Erythroblast (primary cell): ENCODE measurements around the gene CST7.
"Not testable (repeated sequence)": the region's sequence is repeated elsewhere in the genome, so short reads cannot be mapped to it uniquely, and the experiment has no call there.

Source experiments
- DNase-seq, 2 experiments: peaks; one replicate each; lab custom pipeline; 2025; lab: John Stamatoyannopoulos, UW
- GATA1 ChIP-seq: IDR thresholded peaks from 2 replicates; pipeline ENCODE4 v1.6.1; 2011; ENCODE audit warnings: low read depth, mild to moderate bottlenecking, control low read depth, low read length, moderate library complexity
- POLR2A ChIP-seq: IDR thresholded peaks from 2 replicates; pipeline ENCODE4 v1.6.1; 2011; ENCODE audit warnings: mild to moderate bottlenecking, low read length

Gene CST7

DNA sequence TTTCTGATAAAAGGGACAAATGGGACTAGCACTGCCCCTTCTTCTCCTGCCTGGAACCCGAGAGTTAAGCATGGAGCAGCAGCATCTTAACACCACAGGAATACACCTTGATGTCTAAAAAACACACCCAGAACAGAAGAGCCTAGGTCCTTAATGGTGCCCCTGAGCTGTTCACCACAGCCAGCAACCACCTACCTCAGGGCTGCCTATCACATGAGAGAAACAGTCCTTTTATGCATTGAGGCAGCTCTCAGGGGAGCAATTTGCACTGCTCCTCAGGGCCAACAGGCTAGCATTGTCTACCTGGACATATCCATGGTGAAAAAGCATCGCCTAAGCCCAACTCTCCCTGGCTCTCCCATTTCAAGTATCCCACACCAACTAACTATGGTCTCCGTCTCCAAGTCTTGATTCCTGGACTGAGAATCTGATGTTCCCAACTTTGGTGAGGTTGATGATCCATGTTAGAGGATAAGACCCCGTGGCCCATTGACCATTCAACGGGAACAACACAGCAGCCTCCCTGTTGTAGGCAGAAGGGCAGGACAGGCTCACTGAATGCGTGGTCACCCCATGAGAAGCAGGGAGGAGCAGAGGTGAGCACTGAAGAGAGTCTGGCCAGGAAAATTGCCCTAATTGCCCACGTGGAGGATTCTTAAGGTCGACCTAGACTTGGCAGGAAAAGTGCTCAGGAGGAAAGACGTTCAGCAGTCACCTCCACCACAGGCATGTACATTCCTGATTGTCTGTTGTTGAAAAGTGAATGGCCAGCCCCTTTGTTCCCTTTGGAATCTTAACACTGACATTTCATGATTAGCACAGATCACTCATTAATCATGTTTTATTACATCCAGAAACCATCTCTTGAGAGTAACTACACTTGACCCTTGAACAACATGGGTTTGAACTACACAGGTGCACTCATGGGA, 47.6 kb downstream of the CST7 start:
- DNase-seq: no peak
- TF ChIP-seq GATA1: no peak
- TF ChIP-seq POLR2A: no peak

DNA sequence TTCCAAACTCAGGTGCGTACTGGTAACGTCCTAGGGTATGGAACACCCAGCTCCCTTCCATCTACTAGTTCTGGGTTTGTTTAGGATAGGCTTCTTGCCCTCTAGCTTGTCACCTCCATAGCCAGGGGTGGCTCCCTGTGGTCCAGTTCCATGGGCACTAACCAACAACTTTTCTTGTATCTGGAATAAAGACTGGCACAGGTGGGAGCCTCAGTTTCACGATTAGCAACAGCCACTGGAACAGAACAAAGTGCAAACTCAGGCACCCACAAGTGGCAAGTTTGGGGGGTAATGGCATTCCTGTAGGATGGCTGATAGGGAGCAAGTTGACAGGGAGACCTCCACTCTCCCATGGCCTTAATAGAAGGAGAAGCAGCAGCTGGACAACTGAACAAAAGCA, 49.1 kb downstream of the CST7 start:
- DNase-seq: no peak
- TF ChIP-seq POLR2A: no peak
- TF ChIP-seq GATA1: no peak

DNA sequence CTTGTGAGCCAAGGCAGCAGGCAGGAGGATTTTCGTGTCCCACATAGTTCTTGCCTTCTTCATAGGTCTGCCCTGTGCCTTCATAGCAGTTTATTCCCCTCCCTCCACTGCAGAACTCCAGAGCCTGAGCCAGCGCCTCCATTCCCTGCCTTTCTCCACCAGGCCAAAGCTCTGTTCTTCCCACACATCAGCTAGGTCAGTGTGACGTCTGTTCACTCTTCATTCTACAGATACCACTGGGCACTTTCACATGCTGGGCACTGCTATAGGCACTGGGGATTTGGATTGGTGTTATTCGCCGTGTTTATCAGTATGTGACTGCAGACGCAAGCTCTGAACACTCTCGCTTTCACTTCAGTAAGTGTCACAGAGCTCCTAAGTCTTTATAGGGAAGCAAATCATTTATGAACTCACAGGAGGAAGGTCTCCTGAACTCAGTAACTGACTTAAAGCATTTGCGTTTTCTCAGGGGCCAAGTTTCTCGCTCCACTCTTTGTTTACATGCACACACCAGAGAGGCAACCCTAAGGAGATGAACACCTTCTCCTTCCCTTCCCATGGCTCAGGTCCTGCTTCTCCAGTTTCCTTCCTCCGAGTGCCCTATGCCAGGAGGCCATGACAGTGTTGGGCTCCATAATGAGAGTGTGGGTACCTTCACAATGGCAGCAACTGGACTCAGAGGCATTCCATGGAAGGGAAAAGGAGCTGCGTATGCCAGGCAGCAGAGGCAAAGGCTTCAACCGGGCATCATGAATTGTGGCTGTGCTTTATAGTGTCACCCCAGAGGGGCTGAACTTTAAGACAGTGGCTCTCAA, 49.8 kb downstream of the CST7 start:
- no peak for TF ChIP-seq GATA1
- no peak for TF ChIP-seq POLR2A
- no peak for DNase-seq

DNA sequence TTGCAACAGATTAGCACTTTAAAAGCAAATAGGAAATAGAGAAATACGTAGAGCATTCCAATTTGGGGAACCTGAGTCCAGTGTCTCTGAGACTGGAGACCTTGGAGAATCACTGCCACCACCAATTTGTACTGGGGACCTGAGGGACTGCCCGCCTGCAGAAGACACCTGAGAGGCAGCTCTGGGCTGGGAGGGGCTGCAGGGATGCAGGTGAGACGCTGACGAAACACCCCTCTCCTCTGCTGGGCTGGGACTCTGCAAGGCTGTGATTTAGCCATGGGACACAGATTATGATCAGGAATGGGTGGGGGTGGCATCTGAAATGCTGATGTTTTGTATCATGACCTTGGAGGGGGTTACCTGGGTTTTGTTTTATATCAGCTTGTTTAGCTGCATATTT, 50.5 kb downstream of the CST7 start:
- DNase-seq: no peak
- no peak for TF ChIP-seq GATA1
- TF ChIP-seq POLR2A: no peak

DNA sequence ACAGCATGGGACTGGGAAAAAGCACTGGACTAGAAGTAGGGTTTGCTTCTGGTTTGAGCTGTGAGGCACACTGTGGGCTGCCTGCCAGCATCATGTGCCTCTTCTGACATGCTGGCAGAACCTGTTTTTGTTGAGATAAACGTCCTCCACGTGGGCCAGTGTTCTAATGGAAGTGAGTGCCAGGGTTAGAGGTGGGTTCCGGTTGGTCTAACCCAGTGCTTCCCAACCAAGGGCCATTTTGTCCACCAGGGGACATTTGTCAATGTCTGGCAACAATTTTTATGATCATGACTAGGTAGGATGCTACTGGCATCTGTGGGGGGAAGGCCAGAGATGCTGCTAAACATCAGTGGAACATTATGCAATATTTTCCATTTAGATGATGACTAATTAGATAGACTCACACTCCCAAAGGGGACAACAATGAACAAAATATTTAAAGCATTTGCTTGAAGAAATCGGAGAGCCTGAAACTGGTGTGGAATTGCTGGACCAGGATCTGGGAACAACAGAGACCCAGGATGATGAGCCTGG, 51.3 kb downstream of the CST7 start:
- DNase-seq: peak; percentile 86 to 90
- TF ChIP-seq GATA1: no peak
- TF ChIP-seq POLR2A: peak; percentile 38

DNA sequence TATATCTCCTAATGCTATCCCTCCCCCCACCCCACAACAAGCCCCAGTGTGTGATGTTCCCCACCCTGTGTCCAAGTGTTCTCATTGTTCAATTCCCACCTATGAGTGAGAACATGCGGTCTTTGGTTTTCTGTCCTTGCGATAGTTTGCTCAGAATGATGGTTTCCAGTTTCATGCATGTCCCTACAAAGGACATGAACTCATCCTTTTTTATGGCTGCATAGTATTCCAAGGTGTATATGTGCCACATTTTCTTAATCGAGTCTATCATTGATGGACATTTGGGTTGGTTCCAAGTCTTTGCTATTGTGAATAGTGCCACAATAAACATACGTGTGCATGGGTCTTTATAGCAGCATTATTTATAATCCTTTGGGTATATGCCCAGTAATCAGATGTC, 52.3 kb downstream of the CST7 start:
- DNase-seq: not testable (repeated sequence)

DNA sequence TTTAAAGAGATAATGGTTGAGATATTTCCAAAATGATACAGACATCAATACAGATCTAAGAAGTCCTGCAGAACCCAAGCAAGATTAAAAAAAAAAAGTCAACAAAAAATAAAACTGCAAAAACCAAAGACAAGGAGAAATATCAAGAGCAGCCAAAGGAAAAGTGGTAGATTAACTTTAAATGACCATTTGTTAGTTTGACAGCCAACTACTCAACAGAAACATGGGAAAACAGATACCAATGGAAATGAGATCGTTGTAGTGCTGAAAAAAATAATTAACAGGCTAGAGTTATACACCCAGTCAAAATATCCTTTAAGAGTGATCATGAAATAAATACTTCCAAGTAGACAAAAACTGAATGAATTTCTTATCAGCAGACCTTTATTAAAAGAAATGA, 53.9 kb downstream of the CST7 start:
- DNase-seq: no peak
- no peak for TF ChIP-seq GATA1
- TF ChIP-seq POLR2A: no peak

DNA sequence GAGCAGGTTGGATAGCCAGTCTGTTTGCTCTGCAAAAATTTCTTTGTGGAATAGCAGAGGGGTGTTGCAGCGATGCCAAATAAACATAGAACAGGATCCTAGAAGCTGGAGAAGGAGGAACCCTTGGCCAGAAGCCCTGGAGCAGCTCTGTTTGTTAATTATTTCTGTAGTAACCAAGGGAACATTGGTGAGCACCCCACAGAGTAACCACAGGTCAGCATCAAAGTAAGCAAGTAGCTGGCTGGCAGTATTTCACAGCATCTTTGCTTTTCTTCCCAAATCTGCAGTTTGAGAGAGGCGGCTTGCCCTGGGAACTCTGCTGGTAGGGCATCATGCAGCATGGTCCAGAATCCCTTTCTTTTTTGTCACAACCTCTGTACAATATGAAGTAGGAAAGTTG, 56.2 kb downstream of the CST7 start:
- no peak for DNase-seq
- no peak for TF ChIP-seq GATA1
- TF ChIP-seq POLR2A: no peak

DNA sequence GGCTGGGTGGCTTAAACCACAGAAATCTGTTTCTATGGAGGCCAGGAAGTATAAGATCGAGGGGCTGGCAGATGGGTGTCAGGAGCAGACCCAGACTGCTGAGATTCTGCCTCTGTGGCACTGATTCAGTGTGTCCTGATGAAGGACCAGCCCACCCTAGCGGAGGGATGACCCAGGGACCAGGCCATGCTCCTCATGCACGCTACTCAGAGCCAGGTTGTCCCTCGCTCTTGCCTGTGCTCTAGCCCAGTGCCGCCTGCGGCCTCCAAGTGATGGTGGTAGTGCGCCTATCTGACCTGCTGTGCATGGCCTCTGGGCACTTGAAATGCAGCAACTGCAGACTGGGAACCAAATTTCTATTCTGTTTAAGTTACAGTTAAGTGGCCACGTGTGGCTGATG, 56.6 kb downstream of the CST7 start:
- no peak for DNase-seq
- TF ChIP-seq GATA1 (no peak), POLR2A (no peak)

DNA sequence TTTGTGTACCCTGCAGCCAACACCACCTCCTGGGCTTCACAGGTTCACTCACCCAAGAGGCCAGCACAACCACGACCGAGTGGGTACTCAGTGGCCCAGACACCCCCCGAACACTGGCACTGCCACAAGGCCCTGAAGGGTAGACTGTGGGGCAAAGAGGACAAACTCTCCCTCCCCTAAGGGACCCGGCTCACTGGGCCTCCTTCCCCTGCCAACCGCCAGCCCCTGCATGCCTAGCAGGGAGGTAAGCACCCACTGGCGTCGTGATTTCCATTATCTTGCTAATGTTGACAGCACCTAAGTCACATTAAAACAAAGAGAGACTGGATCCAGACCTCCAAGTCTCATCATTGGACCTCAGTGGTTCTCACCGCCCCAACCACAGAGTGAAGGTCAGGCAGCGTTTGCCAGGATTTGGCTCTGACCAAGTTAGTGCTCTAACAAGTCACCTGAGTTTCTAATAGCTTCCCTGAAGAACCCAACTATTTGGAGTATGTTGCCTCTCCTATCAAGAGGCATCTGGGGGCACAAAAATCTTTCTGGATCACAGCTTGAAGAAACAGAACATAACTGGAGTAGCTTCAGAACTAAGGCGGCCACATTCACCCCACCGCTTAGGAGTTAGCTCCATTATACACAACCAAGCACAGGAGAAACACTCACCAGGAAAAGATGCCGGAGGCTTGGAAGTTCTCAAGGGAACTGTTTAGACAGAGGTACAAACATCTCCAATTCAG, 57.5 kb downstream of the CST7 start:
- no peak for DNase-seq
- TF ChIP-seq GATA1: no peak
- TF ChIP-seq POLR2A: no peak

DNA sequence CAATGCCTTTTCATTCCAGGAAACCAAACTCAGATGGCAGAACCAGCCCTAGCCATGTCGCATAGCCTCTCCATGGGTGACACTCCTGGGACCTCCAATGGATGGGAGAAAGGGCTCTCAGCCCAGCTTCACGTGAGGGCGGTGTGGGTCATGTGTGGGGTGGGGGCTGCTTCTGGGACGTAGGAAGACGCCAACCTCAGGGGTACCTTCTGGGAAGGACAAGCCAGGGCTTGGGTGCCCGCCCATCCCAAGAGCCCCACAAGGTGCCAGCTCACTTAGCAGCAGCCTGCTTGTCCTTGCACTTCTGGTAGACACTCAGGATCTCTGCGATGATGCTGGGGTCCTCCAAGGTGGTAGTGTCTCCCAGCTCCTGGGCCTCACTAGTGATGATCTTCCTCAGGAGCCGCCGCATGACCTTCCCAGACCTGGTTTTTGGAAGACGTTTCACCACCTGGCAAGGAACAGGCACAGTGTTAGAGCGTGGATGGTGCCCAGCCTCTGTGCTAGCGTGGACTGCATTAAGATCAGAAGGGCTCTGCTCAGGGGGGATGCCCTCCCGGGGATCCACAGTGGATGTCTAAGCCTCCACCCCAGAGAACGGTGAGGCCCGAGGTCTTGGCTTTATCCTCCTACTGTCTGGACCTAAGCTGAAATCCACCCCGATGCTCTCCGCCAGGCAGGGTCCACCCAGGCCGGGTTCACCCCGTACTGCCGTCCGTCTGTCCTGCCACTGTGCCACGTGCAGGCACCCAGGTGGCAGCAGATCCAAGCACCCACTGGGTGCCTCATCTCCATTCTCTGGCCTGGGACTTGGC, 58.6 kb downstream of the CST7 start:
- no peak for DNase-seq

DNA sequence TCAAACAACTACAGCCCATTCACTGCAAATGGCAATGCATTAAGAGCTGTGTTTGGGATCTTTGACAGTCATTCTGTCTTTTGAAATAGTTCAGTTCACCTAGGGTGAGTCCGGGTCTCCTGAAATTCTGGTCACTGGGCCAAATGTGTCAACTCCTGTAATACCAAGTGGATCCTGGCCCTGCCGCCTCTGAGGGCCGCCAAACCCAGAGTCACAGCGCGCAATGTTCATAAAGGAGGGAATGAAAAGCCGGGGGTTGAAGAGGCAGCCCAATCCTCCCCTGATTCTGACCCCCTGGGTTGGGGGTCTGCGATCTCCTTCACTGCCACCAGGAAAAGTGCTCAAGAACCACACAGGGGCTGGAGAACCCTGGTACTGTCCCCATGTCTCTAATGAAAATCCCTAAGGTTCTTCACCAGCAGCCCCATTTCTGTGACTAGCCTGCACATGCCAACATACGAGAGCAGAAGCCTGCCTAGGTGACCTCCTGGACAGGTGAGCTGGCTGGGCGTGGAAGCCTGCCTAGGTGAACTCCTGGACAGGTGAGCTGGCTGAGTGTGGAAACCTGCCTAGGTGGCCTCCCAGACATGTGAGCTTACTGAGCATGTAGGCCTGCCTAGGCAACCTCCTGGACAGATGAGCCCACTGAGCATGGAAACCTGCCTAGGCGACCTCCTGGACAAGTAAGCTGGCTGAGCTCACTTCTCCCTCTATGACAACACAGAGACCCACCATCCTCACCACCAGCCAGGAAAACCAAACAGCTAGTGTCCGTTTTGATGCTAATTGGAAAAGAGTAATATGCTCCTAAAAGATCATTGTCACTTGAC, 59.5 kb downstream of the CST7 start:
- TF ChIP-seq POLR2A: no peak
- TF ChIP-seq GATA1: no peak
- DNase-seq: no peak

More for the DNA sequence above, 58.6 kb downstream of the CST7 start:
- TF ChIP-seq POLR2A (no peak), GATA1 (no peak)
